Measurements from ENCODE around the gene BRAP.
"Not testable (repeated sequence)": the region's sequence is repeated elsewhere in the genome, so short reads cannot be mapped to it uniquely, and the experiment has no call there.

BRAP gene

DNA sequence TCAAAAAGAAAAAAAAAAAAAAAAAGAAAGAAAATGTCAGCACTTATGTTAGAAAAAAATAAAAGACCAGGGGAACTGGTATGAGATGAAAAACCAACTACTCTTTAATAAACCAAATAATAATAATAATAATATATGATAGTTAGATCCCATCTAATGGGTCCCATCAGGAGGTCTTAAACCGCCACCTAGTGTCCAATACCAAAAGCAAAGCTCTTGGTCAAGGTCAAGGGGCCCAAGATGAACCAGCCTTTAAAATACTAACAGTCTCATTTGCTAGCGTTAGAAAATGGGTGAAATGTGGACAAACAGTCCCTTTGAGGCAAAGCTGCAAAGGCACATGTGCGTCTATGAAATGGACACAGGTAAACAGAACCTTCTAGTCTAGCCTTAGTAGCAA lies 12.3 kb downstream of the BRAP start:
- DNase-seq = no peak

DNA sequence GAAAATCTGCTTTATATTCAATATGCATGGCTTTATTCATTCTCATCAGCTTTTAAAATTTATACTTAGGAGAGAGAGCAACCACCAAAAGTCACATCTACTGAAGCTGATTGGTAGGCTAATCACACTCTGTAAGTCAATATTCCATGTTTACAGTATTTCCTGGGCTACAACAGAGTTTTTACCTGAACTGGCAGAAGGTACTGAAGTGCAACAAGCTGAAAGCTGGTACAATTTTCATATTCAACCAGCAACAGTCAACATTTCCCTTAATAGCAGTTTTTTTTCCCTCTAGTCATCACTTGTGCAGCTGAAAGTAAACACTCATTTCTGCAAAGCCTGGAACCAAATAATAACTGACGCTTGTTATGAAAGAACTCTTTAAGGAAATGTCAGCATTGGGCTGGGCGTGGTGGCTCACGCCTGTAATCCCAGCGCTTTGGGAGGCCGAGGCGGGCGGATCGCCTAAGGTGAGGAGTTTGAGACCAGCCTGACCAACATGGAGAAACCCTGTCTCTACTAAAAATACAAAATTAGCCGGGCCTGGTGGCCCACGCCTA lies 12.9 kb downstream of the BRAP start:
- DNase-seq = no peak

DNA sequence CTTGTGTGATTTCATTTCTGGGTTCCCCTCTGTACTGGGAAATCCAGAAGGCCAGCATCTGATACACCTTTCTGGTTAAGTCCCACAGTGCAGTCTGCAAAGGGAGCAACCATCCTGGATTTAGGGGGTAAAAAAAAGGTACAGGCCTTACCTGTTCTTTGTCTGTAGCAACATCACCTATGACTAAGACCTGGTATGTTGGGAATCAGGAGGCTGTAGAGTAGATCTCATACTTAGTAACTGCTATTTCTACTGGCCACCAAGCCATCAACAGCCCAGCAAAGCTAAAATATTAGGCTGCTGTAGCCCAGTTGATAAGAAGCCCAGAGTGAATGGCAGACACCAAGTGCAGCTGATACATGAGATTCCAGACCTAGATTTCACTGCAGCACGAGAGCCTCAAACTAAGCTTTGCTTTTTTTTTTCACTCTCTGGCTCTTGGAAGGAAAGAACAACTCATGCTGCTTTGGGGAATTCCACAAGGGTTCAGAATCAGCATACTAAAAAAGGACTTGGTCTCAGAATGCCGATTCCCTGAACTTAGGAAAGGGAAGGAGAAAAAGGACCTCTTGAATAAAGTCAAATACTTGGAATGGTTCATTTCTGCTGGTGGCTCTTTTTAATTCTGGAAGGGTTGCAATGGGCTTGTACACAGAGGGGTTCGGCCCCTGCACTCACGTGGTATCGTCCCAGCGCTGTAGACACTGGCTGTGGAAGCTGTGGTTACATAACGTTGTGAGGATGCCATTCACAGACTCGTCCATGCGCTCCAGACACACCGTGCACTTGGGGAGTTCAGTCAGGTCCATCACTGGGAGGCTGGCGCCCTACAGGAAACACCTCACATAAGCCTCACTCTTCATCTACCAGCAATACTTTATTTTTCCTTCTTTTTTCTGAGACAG lies 20.5 kb downstream of the BRAP start:
- no peak for DNase-seq

DNA sequence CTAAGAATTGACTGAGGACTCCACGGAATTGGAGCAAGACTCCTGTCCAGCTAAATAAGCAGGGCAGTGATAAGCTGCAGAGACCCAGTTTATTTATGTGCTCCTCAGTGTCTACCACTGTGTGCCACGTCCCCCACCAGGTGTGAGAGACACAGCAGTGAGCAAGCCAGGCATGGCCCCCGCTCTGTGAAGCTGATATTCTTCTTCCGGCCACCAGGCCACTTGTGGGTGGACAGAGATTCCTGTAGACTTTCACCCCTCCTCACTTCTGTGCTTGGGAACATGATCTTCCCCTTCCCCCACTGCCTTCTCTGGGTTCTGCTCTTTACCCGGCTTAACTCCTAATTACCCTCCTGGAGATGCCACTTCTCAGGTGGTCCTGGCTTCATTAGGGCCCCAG lies 21.3 kb downstream of the BRAP start:
- no peak for DNase-seq

DNA sequence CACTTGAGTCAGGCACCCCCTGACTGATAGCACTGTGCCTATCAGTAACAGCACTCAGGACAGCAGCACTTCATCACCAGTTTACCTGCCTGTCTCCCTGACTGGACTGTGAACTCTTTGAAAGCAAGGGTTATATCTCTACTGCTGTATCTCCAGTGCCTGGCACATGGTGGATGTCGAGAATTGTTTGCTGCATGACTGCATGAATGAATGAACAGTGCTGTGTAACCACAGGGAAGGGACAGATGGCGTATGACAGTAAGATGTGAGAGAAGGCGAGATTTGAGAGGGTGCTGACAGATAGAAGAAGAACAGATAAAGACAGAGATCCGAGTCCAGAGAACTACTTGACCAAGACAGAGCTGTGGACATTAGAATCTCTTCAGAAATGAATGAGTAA lies 29.7 kb downstream of the BRAP start:
- DNase-seq = no peak

DNA sequence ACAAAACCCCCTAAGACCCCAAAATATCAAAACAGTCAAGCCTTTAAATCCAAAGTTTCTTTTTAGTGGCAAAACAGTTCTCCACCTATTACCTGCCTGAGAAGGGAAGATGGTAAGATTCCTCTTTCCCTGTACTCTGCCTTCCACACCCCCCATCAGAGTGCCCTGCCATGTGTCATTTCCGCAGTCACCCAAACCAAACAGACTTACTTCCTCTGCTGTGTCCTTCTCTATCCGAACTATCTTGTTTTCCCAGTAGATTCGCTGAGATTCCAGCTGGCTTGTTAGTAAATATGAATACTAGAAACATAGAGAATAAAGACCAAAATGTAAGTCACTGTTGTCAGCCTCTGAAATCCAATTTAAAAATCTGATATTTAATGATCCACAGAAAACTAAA lies 30.4 kb downstream of the BRAP start:
- DNase-seq = no peak

DNA sequence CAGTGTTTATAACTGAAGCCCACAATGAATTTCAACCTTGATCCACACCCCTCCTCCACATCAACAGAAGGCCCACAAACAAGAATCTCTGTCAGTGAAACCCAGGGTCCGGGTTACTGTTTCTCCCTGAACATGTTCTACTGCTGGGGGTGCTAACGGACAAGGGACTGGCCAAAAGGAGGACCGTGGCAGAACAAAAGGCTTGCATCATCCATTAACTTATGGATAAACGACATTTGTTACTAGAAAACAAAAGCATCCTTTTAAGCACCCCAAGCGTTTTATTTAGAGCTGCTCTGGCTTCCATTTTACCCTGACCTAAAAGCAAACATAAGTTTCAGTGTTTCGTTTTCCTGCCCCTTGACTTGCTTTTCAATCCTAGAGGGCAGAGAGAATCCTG lies 32.2 kb downstream of the BRAP start:
- DNase-seq = no peak

DNA sequence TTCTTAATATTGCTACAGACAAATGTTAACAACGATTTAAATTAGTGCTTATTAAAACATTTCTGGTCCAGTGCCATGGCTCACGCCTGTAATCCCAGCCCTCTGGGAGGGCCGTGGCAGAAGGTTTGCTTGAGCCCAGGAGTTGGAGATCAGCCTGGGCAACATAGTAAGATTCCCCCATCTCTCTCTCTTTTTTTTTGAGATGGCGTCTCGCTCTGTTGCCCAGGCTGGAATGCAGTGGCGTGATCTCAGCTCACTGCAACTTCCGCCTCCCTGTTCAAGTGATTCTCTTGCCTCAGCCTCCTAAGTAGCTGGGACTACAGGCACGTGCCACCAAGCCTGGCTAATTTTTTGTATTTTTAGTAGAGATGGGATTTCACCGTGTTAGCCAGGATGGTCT lies 33.2 kb downstream of the BRAP start:
- not testable (repeated sequence) for DNase-seq

DNA sequence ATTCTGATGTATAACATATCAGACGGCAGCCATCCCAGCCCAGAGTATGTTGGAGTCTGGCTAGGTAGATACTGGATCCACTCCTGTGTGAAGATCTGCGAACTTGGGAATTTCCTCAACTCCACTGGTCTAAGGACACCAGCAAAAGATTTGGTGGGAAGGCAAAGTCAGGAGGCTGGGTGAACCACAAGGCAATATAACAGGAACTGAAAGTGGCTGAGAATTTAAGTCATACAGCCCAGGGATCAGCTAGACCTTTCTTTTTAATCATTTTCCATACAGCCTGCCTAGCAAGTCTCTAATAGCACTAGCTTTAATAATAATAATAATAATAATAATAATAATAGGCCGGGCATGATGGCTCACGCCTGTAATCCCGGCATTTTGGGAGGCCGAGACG lies 34.8 kb downstream of the BRAP start:
- DNase-seq = no peak

DNA sequence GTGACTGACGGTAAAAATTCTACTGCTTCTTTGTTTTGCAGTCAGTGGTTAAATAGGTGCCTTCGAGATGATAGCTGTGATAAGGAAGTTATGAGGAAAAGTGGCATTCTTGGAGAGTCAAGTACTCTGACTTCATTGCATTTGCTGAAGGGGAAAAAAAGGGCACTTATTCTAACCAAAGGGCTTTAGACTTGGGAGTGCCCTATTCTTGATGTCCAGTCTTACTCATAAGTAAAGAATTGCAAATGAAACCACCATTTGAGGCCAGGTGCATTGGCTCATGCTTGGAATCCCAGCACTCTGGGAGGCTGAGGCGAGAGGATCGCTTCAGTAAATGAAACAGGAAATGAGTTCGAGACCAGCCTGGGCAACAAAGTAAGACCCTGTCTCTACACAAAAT lies 40.3 kb downstream of the BRAP start:
- DNase-seq = no peak

DNA sequence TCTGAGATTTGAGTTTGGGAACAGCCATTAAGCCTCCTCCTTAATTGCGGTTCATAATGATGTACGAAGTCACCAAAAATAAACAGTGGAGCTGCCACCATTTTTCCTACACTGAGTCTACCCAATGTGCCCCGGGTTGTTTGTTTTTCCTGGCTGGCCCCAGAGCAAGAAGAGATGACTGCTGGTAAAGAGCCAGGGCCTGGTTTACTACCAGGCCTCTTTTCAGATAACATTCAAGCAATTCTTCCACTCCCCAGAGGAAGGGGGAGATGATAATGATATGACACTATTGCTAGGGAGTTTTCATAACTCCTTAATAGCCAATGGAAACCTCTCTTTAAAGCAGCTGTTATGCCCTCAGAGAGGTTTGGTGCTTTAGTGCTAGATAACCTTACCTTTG lies 42.3 kb downstream of the BRAP start:
- DNase-seq = peak; percentile 16

DNA sequence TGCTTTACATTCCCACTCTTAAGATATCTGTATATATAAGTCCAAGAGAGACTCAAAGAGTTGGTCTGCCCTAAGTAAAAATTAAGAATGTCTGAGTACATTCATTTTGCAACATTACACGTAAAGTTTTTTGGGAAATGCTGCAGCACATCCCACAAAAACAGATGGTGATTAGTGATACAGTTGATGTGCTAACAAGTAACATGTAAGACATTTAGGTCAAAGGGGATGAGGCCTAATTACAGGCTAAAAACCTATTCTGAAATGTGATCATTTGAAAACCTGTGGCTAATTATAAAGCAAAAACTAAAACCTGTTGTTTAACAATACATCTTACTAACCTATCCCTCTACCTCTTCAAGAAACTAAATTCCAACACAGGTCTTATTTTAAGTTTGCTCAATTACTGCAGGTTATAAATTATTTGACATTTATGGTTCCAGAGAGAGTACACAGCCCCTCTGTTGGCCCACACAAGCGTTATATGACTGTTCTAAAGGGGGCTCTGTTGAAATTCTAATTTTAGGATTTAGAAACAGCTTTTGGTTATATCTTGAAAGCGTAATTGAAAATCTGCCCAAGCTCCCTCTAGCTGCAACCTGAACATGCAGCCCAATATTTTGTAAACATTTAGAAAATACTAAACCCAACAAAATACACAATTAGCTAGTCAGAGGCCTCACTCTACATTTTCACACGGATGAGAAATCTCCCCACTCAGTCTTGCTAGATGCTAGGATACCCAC lies 42.9 kb downstream of the BRAP start:
- no peak for DNase-seq

DNA sequence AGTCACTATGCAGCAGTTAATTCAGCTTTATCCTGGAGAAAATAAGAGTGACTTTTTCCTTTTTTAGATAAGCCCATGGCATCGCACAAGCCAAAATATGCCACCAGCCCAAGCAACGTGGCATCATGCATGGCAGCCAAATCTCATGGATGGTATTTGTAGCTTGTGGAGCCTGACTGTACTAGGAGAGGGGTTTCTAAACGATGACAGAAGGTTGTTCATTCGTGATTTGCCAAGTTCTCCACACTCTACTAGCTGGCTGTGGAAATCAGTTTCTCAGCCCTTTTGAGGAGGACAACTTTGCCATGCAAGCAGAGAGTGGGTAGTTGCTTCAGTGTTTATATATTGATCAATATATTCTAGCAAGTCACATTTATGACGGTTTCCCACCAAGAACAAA lies 45.2 kb downstream of the BRAP start:
- no peak for DNase-seq

DNA sequence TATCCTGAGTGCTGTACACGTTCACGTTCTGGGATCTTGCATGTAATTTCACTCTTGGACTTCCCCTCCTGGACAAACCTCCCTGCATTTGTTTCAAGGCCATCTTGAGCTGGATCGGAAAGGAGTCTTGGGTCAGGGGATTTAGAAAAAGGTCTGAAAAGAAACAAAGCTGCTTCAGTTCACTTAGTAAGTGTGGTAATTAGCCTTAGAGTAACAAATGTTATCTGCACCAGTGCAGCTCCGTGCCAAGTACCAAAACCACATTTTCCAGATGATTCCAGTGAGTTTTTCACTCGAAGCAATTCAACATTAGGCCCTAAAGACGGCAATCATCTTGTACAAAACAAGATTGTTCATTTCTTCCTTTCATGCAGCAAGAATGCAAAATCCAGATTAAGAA lies 47.2 kb downstream of the BRAP start:
- no peak for DNase-seq

DNA sequence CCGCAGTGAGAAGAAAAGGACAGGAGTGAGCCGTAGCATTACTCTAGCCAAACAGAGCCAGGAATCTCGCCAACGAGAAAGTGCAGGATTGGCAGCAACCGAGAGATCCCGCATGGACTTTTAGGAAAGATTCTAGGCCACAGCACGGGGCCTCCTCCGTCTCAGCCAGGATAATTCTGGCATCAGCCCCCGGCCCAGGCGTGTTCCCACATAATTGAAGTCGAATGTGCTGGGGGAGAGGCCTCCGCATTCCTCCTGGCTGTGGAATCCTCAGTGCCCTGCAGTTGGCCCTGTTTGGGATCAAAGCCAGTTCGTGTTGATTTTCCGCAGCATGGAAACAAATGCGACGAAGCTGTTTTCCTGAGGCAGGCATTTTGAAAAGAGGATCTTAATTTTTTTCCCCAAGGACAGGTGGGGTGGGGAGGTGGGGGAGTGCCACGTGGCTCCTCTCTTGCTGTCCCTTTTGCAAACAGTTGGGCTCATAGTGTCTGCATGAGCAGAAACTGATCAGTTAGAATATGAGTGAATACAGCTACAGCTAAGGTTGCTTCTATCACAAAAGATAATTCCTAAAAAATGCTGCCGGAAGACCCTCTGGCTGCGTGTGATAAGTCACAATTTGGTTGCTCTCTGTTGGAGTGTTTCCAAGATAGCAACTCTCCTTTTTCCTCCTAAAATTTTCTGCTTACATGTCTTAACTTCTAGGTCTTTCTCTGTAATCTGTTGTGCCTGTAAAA lies 49.4 kb downstream of the BRAP start:
- no peak for DNase-seq

DNA sequence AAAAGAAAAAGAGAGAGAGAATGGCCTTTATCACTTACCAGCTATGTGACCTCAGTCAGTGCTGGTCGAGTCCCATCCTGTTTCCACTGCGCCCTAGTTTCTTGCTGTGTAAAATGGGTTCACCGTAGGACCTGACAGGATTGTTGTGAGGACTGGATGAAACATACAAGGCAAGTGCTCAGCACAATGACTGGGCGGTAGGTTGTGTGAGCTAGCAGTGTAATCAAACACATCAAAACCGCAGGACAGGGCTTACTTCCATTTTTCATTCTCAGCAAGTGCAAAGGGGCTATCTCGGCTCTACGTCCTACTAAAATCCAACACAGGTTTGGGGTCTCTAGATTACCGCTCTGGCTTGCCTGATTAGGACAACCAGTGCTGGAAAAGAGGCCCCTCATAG lies 50.2 kb downstream of the BRAP start:
- DNase-seq = no peak

DNA sequence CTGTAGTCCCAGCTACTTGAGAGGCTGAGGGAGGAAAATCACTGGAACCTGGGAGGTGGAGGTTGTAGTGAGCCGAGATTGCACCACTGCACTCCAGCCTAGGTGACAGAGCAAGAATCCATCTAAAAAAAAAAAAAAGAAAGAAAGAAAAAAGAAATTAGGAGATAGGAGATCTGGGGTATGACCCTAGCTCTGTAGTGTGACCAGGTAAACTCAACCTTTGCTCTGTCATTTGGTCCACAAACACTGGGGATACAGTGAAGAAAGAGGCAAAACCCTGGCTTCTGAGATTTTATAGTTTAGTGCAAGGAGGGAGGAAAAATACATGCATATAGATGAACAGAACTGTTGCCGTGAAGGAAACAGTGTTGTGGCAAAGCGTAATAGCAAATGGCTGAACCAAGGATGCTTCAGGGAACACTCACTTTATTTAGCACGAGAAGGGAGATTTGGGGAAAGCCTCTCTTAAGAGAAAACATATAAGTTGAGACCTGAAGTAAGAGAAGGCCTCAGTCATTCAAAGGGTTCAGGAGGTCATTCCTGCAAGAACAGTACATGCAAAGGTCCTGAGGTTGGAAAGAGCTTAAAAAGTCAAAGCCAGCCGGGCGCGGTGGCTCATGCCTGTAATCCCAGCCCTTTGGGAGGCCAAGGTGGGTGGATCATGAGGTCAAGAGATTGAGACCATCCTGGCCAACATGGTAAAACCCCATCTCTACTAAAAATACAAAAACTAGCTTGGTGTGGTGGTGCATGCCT lies 57.1 kb downstream of the BRAP start:
- no peak for DNase-seq

DNA sequence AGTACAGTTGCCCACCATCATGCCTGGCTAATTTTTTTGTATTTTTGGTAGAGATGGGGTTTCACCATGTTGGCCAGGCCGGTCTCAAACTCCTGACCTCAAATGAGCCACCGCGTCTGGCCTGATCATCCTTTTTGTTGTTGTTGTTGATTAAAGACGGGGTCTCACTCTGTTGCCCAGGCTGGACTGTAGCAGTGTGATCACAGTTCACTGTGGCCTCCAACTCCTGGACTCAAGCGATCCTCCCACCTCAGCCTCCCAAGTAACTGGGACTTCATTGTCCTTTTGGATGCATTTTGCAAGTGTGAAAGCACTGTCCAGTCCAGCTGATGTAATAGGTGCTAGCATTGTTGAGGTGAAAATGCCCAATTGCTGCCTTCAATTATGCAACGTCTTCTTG lies 59.5 kb downstream of the BRAP start:
- DNase-seq = no peak

DNA sequence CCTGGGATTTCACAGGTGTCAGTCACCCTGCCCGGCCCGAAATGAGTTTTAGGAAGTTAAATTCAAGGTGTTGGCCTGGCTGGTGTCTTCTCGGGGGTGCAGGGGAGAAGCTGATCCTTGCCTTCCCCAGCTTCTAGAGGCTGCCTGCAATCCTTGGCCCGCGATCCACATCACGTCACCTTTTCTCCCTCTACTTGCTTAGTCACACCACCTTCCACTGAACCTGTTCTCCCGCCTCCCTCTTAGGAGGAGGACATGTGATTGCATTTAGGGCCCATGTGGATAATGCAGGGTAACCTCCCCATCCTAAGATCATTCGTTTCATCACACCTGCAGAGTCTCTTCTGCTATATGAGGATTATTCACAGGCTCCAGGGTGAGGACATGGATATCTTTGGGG lies 61.2 kb downstream of the BRAP start:
- DNase-seq = no peak

DNA sequence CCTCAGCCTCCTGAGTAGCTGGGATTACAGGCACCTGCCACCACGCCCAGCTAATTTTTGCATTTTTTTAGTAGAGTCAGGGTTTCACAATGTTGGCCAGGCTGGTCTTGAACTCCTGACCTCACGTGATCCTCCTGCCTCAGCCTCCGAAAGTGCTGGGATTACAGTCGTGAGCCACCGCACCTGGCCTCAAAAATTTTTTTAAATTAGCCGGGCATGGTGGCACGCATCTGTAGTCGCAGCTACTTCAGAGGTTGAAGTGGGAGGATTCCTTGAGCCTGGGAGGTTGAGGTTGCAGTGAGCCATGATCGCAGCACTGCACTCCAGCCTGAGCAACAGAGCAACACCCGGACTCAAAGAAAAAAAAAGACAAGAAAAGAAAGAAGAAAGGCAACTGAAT lies 67.9 kb downstream of the BRAP start:
- not testable (repeated sequence) for DNase-seq

DNA sequence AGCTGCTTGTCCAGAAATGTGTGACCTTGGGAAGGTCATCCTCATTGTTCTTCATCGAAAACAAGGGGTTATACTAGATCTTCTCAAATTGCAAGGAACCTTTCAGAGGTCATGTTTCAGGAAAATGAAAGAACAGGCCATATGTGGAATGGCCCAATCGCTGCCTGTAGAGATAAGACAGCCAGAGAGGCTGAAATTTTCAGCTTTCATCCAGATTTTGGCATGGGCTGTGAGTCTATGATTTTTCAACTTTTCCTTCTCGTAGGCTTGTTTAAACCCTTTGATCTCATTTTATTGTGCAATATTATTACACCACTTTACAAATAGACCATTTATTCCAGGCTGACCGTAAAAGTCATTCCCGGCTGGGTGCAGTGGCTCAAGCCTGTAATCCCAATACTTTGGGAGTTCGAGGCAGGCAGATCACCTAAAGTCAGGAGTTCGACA lies 69.6 kb downstream of the BRAP start:
- no peak for DNase-seq

DNA sequence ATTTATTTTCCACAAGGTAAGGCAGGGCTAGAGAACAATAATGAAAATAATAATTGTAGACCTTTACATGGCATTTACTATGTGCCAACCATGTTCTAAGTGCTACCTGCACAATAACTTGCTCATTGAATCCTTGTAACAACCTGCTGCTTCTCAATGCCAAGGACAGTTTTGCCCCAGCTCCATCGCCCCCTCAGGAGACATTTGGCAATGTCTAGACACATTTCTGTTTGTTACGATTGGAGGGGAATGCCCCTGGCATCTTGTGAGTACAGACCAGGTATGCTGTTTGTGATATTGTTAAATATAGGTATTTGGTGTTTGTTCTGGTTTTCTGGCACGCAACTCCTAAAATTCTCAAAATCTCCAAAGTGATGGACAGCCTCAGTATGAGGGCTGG lies 78.5 kb downstream of the BRAP start:
- no peak for DNase-seq
